Brain microvascular endothelial cell (primary cell): ENCODE measurements around the gene CD44.
A peak's percentile ranks its signal among the peaks of the same experiment; 100 is the strongest.

Experiments
- DNase-seq: peaks from one replicate; pipeline ENCODE4 v3.0.0-alpha.2; 2020
- H3K27ac ChIP-seq: fragments of 250-450 bp; sonication (Bioruptor Pico); 2 replicates; pipeline ENCODE4 v1.5.1; 2020; ENCODE audit warnings: mild to moderate bottlenecking, moderate library complexity
- H3K27me3 ChIP-seq: fragments of 250-450 bp; sonication (Bioruptor Pico); replicated peaks from 2 replicates; pipeline ENCODE4 v1.5.1; 2020; ENCODE audit warnings: mild to moderate bottlenecking
- H3K36me3 ChIP-seq: fragments of 250-450 bp; sonication (Bioruptor Pico); replicated peaks from 2 replicates; pipeline ENCODE4 v1.5.1; 2020; ENCODE audit warnings: mild to moderate bottlenecking
- H3K4me3 ChIP-seq: 2 replicates; pipeline ENCODE4 v1.5.1; 2011; ENCODE audit warnings: low read depth, mild to moderate bottlenecking, control low read depth, low read length, moderate library complexity
- CTCF ChIP-seq: IDR thresholded peaks from 2 replicates; pipeline ENCODE4 v1.5.1; 2011; ENCODE audit warnings: low read depth, mild to moderate bottlenecking, moderate library complexity, low read length, control low read depth, inconsistent platforms; ENCODE audit errors: missing control alignments
- in situ Hi-C: cut with HindIII; loops from 2 replicates; pipeline ENCODE4 v1.10.0; 2017; ENCODE audit warnings: low sequenced_read_pairs, low pct_ligation_motif_present

CD44 gene

GRCh38 chr11:35109041-35109440 lies 29.9 kb upstream of the CD44 start:
- Histone ChIP-seq H3K27ac (no peak overlapping the region), H3K4me3 (no peak overlapping the region), H3K27me3 (no peaks in the 10 kb centered on the region), H3K36me3 (no peaks in the 10 kb centered on the region)
- TF ChIP-seq CTCF: no peak
- no peak for DNase-seq
- in situ Hi-C loops: no loop called here

- H3K36me3 ChIP-seq: no peaks in the 10 kb centered on the region
- H3K4me3 ChIP-seq: no peak overlapping the region
- H3K27me3 ChIP-seq: no peaks in the 10 kb centered on the region
- TF ChIP-seq CTCF: no peak
- H3K27ac ChIP-seq: no peak overlapping the region
- in situ Hi-C loops: no loop called here
- no peak for DNase-seq
Measured at GRCh38 chr11:35109827-35110226, 29.1 kb upstream of the CD44 start.

- Histone ChIP-seq H3K36me3 (no peaks in the 10 kb centered on the region), H3K4me3 (no peak overlapping the region), H3K27ac (peak overlapping the region; percentile 75), H3K27me3 (no peaks in the 10 kb centered on the region)
- in situ Hi-C loops: no loop called here
- DNase-seq: peak; percentile 68
- TF ChIP-seq CTCF: no peak
Measured at GRCh38 chr11:35111161-35112055, 27.6 kb upstream of the CD44 start.

GRCh38 chr11:35112056-35112845 lies 26.7 kb upstream of the CD44 start:
- Histone ChIP-seq H3K4me3 (no peak overlapping the region), H3K27ac (no peak overlapping the region), H3K36me3 (no peaks in the 10 kb centered on the region), H3K27me3 (no peaks in the 10 kb centered on the region)
- no peak for TF ChIP-seq CTCF
- in situ Hi-C loops: no loop called here
- DNase-seq: peak; percentile 11

- H3K27ac ChIP-seq: no peak overlapping the region
- in situ Hi-C loops: no loop called here
- H3K27me3 ChIP-seq: no peaks in the 10 kb centered on the region
- H3K4me3 ChIP-seq: no peak overlapping the region
- H3K36me3 ChIP-seq: no peaks in the 10 kb centered on the region
- no peak for DNase-seq
- TF ChIP-seq CTCF: no peak
Measured at GRCh38 chr11:35112846-35113105, 26.2 kb upstream of the CD44 start.
